ENCODE results near the gene WDFY4. TPM values are rescaled to one million over a fixed set of nuclear protein-coding genes. Genes with fewer than 3 reads are reported as not detected.
"Not testable (repeated sequence)": the region's sequence is repeated elsewhere in the genome, so short reads cannot be mapped to it uniquely, and the experiment has no call there.

Gene WDFY4
- total RNA-seq, 6 experiments from 2014 or later: not detected

DNA sequence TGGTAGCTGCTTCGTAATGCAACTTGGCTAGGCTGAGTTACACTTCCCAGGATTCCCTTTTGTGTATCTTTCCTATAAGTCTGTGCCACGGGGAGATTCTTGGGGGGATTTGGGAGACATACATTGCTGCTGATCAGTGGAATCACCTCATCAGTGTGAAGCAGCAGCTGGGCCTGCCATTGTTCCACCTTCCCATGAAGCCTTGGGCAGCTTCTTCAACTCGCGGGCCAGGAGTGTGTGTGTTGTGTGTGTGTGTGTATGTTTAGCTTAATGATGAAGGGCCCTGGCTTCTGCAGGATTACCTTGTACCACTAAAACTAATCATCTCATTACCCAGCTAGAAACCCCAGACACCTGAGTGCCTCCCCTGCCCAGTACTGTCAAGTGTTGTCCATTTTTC, 46.5 kb upstream of the WDFY4 start:
- H3K4me3 Mint-ChIP-seq: no peak overlapping the region
- TF ChIP-seq CTCF (IDR thresholded peaks at IDR 0.05): no peak
- H3K27ac Mint-ChIP-seq: no peak overlapping the region
- H3K27me3 Mint-ChIP-seq (ENCODE audit: insufficient read depth): peaks cover 2% of the 10 kb centered on the region
- no peak for DNase-seq
- peaks cover 47% of the 10 kb centered on the region for H3K36me3 Mint-ChIP-seq (ENCODE audit: low read depth)
- H3K9me3 Mint-ChIP-seq: peaks cover 20% of the 10 kb centered on the region
- H3K4me1 Mint-ChIP-seq (ENCODE audit: low read depth): peaks cover 34% of the 10 kb centered on the region

DNA sequence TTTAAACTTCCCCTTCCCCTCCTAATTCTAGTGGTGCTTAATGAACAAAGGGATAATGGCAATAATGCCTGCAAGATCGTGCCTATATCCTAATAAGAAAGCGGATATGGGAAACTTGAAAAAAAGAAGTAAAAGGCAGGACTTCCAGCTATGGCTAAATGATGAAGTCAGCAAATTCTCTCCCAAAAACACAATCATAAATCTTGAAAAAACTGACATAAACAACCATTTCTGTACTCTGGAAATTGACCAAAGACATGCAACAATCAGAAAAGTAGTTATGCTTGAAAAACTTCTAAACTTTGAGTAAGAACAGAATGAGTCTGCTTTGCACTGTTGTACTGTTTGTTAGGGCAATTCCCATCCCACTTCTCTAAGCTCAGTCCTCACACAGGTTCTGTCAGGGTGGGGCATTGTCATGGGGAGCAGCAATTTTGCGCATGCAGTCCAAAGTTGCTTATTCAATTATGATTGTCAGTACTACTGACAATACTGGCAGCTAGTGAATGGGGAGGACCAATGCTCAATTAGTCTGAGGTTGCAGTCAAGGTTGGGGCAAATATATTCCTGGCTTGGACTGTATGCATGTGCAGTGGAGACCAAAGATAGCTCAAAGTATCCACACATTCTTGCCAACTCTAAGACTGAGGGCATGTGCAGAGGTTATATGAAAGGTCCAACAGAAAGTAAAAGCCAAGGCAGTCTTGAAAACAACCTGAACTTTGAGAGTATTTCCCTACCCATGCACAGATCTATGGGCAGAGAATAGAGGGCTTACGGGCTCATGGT, 45.7 kb upstream of the WDFY4 start:
- Mint-ChIP-seq H3K36me3 (ENCODE audit: low read depth) (peaks cover 50% of the 10 kb centered on the region), H3K27ac (no peak overlapping the region), H3K4me3 (no peak overlapping the region), H3K4me1 (ENCODE audit: low read depth) (peaks cover 28% of the 10 kb centered on the region), H3K9me3 (peaks cover 22% of the 10 kb centered on the region), H3K27me3 (ENCODE audit: insufficient read depth) (peaks cover 2% of the 10 kb centered on the region)
- no peak for DNase-seq
- no peak for TF ChIP-seq CTCF (IDR thresholded peaks at IDR 0.05)

DNA sequence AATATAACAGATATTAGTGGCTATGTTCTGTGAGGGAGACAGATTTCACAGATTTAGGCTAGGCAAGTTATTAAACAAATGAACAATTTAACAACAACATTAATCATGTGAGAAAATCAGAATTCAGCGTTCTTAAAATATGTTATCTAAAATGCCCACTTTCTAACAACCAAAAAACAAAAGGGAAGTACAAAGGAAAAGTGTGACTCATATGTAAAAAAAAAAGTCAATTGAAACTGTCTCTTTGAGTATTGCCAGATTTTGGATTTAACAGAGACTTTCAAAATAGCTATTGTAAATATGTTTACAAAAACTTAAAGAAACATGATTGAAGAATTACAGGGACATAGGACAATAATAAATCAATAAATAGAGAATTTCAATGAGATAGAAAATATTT, 45.0 kb upstream of the WDFY4 start:
- Mint-ChIP-seq H3K36me3 (ENCODE audit: low read depth) (peaks cover 50% of the 10 kb centered on the region), H3K4me3 (no peak overlapping the region), H3K4me1 (ENCODE audit: low read depth) (peaks cover 26% of the 10 kb centered on the region), H3K9me3 (peaks cover 22% of the 10 kb centered on the region), H3K27ac (no peak overlapping the region), H3K27me3 (ENCODE audit: insufficient read depth) (peaks cover 2% of the 10 kb centered on the region)
- DNase-seq: no peak
- TF ChIP-seq CTCF (IDR thresholded peaks at IDR 0.05): no peak

DNA sequence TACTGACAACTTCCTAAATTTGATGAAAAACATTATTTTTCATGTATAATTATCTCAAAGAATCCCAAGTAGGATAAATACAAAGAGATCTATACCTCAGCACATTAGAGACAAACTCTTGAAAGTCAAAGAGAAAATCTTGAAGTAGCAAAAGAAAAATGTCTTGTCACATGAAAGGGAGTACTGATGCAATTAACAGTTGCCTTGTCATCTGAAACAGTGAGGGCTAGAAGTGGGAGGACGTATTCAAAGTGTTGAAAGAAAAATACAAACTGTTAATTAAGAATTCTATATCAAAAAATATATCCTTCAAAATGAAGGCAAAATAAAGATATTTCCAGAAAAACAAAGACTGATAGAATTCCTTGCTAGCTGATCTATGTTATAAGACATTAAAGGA, 44.3 kb upstream of the WDFY4 start:
- H3K4me3 Mint-ChIP-seq: no peak overlapping the region
- H3K4me1 Mint-ChIP-seq (ENCODE audit: low read depth): peaks cover 21% of the 10 kb centered on the region
- TF ChIP-seq CTCF (IDR thresholded peaks at IDR 0.05): no peak
- H3K27me3 Mint-ChIP-seq (ENCODE audit: insufficient read depth): peaks cover 2% of the 10 kb centered on the region
- peaks cover 22% of the 10 kb centered on the region for H3K9me3 Mint-ChIP-seq
- H3K27ac Mint-ChIP-seq: no peak overlapping the region
- peaks cover 50% of the 10 kb centered on the region for H3K36me3 Mint-ChIP-seq (ENCODE audit: low read depth)
- no peak for DNase-seq

DNA sequence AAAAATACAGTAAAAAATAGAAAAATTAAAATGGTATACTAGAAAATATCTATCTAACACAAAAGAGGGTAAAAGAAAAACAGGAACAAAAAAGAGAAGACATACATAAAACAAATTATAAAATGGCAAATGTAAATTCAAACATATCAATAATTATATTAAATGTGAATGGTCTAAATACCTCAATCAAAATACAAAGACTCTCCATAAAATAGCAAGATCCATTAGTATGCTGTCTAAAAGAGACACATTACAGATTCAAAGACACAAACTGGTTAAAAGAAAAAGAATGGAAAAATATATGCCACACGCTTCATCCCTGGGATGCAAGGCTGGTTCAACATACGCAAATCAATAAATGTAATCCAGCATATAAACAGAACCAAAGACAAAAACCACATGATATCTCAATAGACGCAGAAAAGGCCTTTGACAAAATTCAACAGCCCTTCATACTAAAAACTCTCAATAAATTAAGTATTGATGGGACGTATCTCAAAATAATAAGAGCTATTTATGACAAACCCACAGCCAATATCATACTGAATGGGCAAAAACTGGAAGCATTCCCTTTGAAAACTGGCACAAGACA, 43.5 kb upstream of the WDFY4 start:
- Mint-ChIP-seq H3K9me3 (peaks cover 22% of the 10 kb centered on the region), H3K36me3 (ENCODE audit: low read depth) (peaks cover 50% of the 10 kb centered on the region), H3K4me1 (ENCODE audit: low read depth) (peaks cover 25% of the 10 kb centered on the region)
- not testable (repeated sequence) for H3K27me3 Mint-ChIP-seq (ENCODE audit: insufficient read depth); H3K4me3 Mint-ChIP-seq; H3K27ac Mint-ChIP-seq; DNase-seq

GRCh38 chr10:48645600-48645999, 39.1 kb upstream of the WDFY4 start:
- H3K4me1 Mint-ChIP-seq (ENCODE audit: low read depth): peaks cover 31% of the 10 kb centered on the region
- peaks cover 39% of the 10 kb centered on the region for H3K36me3 Mint-ChIP-seq (ENCODE audit: low read depth)

GRCh38 chr10:48647073-48647472, 37.6 kb upstream of the WDFY4 start:
- Mint-ChIP-seq H3K4me1 (ENCODE audit: low read depth) (peaks cover 40% of the 10 kb centered on the region), H3K36me3 (ENCODE audit: low read depth) (peaks cover 27% of the 10 kb centered on the region)
- not testable (repeated sequence) for H3K27ac Mint-ChIP-seq; DNase-seq; H3K27me3 Mint-ChIP-seq (ENCODE audit: insufficient read depth); H3K4me3 Mint-ChIP-seq; H3K9me3 Mint-ChIP-seq

More at GRCh38 chr10:48645600-48645999, 39.1 kb upstream of the WDFY4 start:
- DNase-seq: no peak
- no peak overlapping the region for H3K4me3 Mint-ChIP-seq
- TF ChIP-seq CTCF (IDR thresholded peaks at IDR 0.05): no peak
- H3K9me3 Mint-ChIP-seq: peaks cover 22% of the 10 kb centered on the region
- H3K27ac Mint-ChIP-seq: no peak overlapping the region
- no peaks in the 10 kb centered on the region for H3K27me3 Mint-ChIP-seq (ENCODE audit: insufficient read depth)
